B cell (primary cell): Measurements from ENCODE around the gene RAD23B.
A peak's percentile ranks its signal among the peaks of the same experiment; 100 is the strongest.

Experiments
- EZH2 ChIP-seq: IDR thresholded peaks from 2 replicates; pipeline ENCODE4 v1.6.1; 2012; ENCODE audit warnings: borderline replicate concordance, low read depth, mild to moderate bottlenecking, moderate library complexity, low read length; ENCODE audit not compliant: insufficient read depth, poor library complexity, severe bottlenecking
- TF ChIP-seq, protein P1 (sequence below): fragments of 200-600 bp; IDR thresholded peaks from one replicate; pipeline ENCODE4 v1.8.0; 2022; ENCODE audit warnings: antibody characterized with exemption, mild to moderate bottlenecking

DNA sequence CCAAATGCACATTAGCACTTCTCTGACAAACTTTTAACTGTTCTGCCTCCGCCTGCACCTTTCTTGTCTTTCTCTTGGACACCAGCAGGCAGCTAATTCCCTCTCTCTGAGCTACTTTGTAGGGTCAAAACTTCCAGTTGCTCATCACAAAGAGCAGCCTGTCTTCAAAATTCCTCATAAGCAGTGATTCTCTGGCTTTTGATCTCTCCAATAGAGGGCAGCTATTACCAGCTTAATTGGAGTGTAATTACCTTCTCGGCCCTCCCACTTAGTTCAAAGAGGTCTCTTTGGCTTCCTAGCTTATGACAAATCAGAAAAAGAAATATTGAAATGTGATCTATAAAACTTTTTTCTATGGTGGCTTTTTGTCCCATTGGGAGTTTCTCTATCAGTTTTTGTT, 43.6 kb upstream of the RAD23B start:
- TF ChIP-seq, protein P1, sequence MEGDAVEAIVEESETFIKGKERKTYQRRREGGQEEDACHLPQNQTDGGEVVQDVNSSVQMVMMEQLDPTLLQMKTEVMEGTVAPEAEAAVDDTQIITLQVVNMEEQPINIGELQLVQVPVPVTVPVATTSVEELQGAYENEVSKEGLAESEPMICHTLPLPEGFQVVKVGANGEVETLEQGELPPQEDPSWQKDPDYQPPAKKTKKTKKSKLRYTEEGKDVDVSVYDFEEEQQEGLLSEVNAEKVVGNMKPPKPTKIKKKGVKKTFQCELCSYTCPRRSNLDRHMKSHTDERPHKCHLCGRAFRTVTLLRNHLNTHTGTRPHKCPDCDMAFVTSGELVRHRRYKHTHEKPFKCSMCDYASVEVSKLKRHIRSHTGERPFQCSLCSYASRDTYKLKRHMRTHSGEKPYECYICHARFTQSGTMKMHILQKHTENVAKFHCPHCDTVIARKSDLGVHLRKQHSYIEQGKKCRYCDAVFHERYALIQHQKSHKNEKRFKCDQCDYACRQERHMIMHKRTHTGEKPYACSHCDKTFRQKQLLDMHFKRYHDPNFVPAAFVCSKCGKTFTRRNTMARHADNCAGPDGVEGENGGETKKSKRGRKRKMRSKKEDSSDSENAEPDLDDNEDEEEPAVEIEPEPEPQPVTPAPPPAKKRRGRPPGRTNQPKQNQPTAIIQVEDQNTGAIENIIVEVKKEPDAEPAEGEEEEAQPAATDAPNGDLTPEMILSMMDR: peak; percentile 75
- no peak for TF ChIP-seq EZH2
